IPS-NIHi7 (cell line): Measurements from ENCODE around the gene PEX11G.

Source experiments
- DNase-seq: peaks from one replicate; pipeline ENCODE4 v3.0.0; 2012; ENCODE audit warnings: mixed read lengths; ENCODE audit errors: extremely low spot score

Gene PEX11G

GRCh38 chr19:7494416-7495098, 5.7 kb upstream of the PEX11G start:
- no peak for DNase-seq

DNA sequence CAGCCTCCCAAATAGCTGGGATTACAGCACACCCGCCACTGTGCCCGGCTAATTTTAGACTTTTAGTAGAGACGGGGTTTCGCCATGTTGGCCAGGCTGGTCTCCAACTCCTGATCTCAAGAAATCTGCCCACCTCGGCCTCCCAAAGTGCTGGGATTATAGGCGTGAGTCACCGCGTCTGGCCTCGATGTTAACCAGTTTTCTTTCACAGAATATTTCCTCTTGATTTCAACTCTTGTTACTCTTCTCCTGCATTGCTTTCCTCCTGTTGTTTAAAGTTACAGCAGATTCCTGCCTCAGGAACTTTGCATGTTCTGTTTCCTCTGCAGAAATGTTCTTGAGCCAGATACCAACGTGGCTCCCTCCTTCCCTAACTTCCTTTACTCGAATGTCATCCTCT, 3.7 kb upstream of the PEX11G start:
- no peak for DNase-seq

DNA sequence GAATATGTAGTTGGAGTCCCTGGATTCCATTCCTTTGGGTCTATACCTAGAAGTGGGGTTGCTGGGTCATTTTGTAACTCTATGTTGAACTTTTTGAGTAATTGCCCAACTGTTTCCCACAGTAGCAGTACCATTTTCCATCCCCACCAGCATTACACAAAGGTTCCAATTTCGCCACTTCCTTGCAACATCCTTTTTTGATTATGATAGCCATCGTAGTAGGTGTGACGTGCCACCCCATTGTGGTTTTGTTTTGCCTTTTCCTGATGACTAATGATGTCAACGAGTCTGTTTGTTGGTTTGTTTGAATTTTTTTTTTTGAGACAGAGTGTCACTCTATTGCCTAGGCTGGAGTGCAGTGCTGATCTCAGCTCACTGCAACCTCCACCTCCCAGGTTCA, 3.3 kb upstream of the PEX11G start:
- no peak for DNase-seq

- no peak for DNase-seq
Observed at GRCh38 chr19:7489609-7490044, 792 bp upstream of the PEX11G start.

DNA sequence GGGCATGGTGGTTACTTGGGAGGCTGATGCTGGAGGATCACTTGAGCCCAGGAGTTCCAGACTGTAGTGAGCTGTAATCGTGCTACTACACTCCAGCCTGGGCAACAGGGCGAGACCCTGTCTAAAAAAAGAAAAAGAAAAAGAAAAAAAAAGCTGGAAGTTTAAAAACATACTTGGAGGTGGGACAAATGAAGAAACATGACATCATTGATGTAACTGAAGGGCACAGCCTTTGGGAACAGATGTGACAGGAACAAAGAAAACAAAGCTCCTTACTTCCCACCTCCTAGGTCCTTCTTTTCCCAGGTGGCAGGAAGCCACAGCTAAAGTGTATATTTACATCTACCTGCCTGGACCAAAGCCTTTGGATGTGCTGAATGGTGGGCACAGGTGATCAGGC, 1.9 kb downstream of the PEX11G start:
- DNase-seq, result no peak

- DNase-seq, result no peak
Observed at GRCh38 chr19:7483720-7484201, 5.1 kb downstream of the PEX11G start.

DNA sequence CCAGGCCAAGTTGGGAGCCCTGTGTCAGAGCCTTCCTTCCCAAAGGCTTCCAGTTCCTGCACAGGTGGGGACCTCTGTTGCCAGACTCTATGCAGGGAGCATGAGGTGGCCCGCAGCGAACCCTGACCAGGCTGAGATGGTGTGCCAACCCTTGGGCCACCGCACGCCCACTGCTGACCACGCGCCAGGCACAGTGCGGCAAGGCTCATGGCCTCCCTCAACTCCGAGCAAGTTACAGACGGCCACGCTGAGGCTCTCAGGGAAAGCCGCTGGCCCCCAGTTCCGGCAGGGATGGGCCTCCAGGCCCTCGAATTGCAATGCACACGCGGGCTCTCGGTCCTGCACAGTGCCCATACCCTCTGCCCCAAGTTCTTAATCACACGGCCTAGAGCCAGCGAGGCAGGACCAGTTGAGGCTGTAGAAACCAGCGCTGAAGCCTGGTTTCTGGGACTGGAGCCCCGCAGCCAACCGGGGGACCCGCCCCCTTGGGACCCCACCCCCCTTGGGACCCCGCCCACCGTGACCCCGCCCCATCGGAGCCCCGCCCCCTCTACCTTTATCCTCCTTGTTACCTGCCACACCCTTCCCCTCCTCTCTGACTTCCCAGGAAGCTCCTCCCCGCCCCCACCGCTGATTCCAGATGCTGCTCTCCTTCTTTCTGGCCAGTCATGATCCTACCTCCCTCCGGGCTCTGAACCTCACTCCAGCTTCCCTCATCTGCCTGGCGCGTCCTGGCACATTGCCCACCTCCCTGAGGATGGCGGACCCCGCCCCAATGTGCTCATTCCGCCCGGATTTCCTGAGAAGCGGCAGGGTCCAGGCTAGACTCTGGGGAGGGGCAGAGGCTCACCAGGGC, 6.0 kb downstream of the PEX11G start:
- peak; percentile 98 for DNase-seq

GRCh38 chr19:7480970-7481255, 7.9 kb downstream of the PEX11G start:
- no peak for DNase-seq

- DNase-seq, result no peak
Observed at GRCh38 chr19:7480222-7480969, 8.4 kb downstream of the PEX11G start.

DNA sequence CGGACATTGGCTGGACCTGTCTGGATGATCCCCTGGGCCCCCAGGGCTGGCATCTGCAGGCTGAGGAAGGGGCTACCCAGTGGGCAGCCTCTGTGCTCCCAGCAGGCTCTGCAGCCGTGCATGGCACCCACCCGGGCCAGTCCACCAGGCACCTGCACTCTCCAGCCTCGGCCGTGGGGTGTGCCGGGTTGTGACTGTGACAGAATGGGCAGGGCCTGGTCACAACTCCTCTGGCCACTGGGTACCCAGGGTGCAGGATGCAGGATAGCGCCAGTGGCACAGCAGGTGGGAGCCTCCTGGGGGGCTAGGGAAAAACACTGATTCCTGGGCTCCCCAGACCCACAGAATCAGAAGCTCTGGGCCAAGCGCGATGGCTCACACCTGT, 10.0 kb downstream of the PEX11G start:
- DNase-seq, result no peak

DNA sequence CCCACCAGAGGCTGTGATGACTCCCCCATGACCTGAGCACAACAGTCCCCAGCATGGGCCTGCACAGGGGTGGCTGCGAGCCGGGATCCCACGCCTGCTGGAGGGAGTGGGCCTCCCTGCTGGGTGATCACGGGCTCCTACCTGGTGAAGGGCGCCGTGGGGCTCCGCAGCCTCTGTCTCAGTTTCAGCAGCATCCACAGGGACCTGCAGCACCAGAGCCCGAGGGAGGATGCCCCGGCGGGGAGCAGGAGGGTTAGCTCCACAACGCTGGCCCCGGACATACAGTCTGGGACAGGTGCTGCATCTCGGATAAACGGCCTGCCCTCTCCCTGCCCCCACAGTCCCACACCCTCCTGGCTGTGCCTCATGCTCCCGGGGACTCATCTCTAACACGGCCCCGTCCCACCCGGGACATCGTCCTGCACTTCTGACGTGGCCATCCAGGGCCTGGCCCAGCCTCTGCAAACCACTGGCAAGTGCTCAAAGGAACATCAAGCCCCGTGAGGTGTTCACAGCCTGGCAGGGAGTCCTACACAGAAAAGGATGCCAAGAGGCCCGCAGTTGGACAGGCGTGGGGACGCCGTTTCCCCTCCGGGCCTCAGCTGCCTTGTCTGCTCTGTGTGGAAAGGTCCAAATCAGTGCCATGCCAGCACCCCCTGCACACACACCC, 10.5 kb downstream of the PEX11G start:
- no peak for DNase-seq

- DNase-seq, result no peak
Observed at GRCh38 chr19:7477758-7478157, 11.1 kb downstream of the PEX11G start.

GRCh38 chr19:7476777-7477494, 11.9 kb downstream of the PEX11G start:
- no peak for DNase-seq

- DNase-seq, result no peak
Observed at GRCh38 chr19:7476241-7476640, 12.6 kb downstream of the PEX11G start.

- no peak for DNase-seq
Observed at GRCh38 chr19:7475665-7476064, 13.2 kb downstream of the PEX11G start.

DNA sequence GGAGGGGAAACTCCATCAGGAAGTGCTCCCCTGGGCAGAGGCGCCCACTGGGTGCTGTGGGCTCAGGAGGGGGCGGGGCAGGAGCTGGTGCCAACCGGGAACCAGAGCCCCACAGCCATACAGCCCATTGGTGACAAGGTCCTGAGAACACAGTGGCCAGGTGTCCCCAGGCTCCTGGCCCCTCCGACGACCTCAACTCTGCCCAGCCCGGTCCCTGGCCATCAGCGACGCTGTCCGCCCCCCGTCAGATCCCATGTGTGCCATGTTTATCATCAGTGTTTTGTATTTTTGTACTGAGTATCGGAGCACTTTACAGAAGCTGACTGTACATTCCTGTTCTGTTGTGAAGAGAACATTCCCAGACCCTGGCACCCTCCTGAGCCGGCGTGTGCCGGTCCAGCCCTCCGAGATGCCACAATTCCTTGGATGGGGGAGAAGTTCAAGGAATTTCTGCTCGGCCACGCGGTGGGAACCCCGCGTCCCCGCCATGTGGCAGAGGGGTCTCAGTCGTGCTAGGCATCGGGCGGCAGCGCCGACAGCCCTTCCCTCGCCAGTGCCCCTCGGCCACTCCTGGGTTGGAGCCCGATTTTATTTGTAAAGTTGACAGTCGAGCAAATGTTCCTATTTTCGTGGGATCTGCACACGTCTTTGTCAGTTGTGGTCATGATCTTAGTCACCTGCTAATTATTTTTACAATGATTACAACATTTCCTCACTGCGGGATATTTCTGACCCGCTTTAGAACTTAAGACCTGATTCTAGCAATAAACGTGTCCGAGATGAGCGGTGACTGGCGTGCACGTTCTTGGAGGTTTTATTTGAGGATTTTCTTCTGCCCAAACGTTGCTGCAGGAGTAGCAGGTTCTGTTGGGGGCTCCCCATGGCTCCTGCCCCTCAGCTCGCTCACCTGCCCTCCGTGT, 16.9 kb downstream of the PEX11G start:
- no peak for DNase-seq

DNA sequence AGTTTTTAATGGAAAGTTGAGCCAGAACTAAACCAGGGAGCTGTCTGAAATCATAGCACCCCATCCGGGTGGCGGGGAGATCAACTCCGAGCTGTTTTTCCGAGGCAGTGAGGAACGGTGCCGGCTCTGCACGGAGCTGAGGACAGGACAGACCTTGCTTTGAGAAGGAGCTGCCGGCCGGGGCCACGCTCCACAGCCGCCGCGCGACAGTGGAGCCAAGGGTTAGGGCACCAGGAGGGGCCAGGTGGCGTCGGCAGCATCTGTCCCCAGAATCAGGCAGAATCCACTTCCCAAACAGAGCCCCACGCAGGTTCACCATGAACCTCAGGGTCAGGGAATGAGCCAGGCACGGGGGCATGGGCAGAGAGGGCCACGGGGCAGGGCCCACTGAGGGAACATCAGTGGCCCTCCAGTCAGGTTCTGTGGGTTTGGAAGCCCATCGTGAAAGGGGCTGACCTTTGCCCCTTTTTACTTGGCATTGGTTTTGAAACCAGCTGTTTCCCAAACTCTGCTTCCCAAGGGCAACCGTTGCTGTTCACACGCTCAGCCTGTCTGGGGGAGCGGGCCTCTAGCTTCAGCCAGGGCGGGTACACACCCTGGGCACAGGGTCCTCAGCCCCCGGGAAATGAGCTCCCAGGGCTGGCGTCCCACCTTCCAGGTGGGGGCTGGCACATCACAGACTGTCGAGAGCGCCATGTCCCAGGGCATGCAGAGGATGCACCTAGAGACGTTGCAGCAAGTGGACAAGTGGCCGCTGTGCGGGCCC, 18.1 kb downstream of the PEX11G start:
- no peak for DNase-seq

- no peak for DNase-seq
Observed at GRCh38 chr19:7469669-7470285, 19.1 kb downstream of the PEX11G start.

GRCh38 chr19:7468840-7469239, 20.0 kb downstream of the PEX11G start:
- DNase-seq, result no peak
